ELF-1 (cell line): ENCODE data around the gene STAT1.

ENCODE experiments used
- DNase-seq: peaks from one replicate; pipeline ENCODE4 v3.0.0-alpha.2; 2016; ENCODE audit warnings: low read depth, low spot score

The STAT1 gene

DNA sequence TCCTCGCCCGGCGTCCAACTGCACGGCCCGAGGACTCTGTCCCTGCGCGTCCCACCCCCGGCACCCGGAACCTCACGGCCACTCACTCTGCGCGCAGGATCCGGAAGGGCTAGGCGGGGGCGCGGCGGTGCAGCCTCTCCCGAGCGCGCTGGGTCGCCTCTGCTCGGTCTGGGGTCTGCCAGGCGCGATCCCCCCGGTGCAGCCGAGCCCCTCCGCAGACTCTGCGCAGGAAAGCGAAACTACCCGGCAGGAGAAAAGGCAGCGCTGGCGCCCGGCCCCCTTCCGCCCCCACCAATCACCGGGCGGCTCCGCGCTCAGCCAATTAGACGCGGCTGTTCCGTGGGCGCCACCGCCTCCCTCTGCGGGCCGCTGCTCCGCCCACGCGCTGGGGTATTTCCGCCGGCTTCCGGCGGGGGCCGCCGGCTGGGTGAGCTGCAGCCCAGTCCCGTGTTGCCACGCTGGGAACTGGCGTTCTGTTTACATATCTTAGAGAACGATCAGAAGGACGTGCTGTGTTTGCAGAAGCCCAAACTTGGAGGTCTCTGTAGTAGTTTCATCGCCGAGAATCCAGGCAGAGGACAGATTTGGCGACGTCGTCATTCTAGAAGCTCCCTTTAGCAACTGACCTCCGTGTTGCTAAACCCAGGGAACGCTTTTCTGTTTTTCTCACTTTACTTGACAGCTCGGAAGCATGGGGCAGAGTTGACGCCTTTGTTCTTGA lies at the start of gene STAT1:
Gene STAT1, minus strand, starts transcription at position 240 of the 721 bp plus-strand sequence. CDS start 4,168 bp downstream, outside the sequence.
- DNase-seq = peak; percentile 97

DNA sequence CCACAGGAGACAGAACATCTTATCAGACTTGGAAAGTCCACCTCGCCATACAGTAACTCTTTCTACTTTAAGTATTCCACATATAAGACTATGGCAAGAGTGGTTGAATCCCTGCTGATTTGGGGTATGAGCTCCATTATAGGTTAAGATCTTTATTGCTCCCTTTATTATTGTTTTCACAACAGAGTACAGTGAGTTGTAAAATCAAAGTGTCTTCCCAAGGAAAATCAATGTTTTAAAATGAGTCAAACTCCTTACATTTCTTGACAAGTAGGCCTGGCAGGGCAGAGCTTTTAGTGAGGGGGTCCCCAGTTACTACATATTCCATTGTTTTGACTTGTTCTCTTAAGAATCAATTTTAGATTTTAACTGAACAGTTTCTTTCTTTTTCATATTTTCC lies 49.6 kb upstream of the STAT1 start:
- DNase-seq = no peak

DNA sequence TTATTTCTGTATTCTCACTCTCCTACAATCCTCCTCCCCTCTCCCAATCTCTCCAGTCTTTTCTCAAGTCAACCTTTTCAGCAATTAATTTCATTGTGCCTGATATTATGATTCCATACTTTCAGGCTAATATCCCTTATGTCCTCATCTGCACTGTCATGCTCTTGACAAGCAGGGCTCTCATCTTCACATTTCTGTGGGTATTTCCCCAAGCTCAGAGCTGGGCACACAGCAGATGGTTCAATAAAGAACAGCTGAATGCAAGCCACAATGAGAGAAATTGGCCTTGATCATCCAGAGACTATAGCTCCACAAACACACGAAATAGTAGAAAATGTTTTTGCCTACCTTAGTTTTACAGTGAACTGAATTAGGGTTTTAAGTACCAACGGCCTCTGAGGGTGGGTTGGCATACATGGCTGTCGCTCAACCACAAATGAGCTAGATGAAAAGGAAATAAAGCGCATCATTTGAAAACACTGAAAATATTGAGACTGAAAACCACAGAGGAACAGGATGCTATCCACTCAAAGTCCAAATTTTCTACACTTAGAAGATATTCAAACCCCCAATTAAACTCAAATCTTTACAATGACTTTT lies 47.5 kb upstream of the STAT1 start:
- no peak for DNase-seq

DNA sequence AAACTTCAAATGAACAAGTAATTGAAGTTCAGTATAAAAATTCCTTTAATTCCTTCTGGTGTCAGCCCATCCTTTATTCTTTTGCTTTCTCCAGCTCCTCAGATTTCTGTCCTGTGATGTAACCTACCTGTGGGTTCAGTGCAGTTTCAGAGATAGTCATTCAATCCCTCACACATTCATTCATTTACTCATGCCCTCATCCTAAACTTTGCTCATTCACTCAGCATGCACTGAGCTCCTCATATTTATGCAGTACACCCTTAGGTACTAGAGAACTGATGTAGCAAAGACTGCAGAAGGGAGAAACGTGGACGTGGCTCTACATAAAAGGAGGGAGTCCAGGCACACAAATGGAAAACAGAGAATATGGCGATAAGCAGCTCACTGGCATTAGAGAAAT lies 45.3 kb upstream of the STAT1 start:
- DNase-seq = no peak

DNA sequence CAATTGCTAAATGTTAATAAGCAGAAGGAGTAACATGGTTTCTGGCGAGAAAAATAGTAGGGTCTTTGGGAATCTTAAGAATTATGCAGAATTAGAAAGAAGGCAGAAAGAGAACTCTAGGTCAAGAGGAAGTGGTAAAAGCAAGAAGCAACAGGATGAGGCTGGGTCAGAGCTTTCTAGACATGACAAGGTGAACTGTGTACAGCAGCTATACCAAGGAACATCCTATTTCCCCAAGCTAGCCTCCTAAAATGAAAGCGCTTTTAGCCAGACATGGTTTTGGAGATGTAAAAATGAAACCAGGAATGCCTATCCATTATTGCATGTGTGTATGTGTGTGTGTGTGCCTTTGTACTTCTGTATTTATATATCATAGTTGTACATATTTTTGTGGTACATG lies 42.3 kb upstream of the STAT1 start:
- no peak for DNase-seq

DNA sequence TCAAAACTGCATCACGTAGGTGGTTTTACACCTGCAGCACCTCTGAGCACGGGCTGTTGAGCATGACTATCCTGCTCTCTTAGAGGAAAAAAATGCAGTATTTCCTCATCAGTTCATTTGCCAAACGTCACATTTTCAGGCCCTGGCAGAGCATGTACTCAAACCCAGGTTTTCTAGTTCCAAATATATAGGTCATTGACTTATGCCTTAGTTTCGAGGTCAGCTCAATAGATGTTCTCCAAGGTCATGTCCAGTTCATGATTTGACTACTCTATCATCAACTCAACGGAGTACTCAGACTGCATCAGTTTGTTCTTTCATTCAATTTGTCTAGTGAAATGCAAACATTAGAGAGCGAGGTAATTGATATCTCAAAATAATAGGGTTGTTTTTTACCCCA lies 39.3 kb upstream of the STAT1 start:
- DNase-seq = no peak

DNA sequence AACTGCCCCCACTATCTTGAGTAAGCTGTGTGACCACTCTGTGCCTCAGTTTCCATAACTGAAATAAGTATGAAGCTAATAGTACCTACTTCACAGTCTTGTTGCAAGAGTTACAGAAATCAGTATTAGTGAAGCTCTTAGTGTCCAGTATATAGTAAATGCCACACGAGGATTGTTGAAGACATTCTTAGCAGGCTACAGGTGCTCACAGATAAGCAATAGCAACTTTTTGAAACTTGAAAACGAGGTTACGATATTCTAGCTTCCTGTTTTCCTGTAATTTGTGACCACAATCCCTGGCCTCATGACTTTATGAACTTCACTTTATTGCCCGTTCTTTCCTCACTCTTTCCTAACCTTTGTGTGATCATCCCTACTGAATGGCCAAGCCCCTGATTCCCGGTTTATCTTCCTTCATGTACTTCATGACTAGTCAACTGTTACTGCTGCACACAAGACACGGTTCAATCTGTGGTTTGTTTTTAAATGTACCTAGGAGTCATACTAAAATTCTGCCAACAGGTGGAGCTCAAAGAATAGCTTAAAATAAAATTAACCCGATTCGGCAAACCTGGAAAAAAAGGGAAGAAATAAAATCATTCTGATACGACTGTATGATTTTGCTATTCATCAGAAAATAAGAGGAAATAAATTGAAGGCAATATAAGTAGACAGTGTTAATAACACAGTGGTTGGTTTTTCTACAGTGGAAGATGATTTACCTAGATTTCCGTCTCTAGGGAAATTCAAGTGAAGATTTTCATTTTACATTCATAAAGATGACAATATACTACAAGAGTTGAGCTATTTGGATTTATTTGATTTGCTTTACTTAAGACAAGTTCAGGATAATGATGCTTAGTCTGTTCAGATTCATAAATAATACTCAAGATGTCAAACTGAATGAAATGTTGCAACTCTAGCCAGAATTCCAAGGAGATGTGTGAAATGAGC lies 38.1 kb upstream of the STAT1 start:
- DNase-seq = no peak

DNA sequence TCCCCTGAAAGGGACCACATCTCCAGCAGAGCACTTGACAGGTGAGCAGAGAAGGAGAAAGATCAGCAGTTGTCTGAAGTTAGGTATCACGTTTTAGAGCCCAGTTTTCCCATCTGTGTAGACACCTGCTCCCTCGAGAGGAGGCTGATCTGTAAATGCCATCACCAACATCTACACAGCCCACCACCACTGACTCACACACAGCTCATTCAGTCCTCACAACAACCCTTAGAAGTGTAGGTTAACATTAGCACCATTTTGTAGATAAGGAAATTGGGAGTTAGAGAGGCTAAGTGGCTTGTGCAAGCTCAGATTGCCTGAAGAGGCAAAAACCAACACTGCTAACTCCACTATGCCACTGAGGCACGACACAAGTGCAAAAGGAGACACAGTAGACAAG lies 37.2 kb upstream of the STAT1 start:
- DNase-seq = no peak

DNA sequence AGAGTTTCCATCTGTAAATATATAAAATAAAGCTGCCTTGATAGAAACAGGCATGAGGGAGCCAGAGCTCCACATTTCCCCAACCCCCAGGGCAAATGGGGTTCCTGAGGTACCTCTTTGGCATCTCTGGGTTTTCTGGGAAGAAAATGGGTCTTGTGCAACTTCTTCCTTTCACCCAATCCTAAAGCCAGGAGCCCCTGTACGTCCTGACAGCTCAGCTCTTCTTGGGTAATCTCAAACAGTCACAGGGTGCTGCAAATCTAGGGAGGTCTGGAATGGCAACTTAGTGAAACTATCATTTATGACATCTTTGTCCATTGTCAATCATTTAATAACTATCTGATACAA lies 36.6 kb upstream of the STAT1 start:
- no peak for DNase-seq

DNA sequence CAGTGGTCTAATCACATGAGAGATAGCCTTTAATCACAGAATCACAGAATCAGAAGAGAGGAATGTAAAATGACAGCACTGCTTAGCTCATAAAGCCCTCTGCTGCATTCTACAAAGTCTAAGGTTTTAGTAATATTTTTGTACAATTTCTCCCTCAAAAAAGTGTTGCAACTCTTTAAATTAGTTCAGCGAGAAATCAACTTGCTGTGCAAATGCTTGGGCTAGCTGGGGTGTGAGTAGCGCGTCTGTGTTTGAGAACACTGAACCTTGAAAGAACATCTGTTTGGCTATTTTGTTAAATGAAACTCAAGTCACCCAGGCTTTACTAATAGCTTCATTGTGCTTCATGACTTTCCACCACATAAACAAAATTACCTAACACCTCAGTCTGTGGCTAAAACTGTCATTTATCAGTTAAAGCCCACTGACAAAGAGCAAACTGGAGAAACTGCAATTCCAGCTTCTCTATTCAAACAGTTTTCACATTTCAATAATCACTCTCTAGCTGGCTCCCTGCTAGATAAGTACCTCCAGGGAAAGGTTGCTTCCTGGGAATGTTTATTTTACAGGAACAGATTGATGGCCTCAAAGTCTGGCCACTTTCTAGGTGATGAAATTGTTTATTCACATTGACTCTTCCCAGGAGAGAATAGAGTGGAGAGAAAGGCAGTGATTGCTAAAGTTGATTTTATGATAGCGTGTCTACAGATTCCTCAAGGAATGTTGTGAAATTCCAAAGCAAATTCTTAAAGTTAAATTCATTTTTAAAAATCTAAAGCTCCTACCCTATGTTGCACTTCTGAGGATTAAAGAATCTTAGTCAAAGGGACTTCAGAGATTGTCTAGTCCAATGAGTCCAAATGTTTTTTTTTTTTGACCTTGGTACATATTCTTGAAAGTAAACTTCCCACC lies 36.0 kb upstream of the STAT1 start:
- DNase-seq = no peak

DNA sequence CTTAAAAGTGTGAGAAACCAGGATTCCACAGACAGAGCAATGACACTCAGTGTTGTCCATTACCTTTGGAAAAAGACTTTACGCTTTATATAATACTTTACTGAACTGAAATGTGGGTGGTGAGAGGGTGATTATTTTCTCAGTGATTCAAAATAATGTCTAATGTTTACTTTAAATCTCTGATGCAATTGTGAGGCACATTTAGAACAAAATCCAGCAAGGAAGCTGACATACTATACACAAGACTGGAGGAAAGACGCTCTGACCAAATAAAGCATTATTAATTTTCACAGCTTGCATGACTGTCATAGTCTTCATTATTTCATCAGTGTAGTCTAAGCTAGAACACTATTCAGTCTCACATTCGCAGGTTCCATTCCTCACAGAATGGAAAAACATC lies 34.1 kb upstream of the STAT1 start:
- DNase-seq = no peak

DNA sequence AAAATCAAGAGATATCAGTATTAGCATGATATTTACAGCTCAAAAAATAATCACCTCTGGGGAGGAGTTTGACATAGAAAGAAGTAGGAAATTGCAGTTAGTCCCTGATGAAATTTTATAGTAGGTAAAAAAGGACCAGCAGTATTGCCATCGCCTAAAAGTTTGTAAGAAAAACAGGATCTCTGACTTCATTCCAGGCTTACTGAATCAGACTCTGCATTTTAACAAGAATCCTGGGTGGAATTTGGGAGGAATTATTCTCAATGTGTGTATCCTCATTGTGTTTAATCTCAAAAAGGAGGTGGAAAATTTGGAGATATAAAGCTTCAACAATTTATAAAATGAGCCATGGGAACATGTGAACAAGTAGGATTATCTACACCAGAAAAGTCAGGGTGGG lies 31.2 kb upstream of the STAT1 start:
- no peak for DNase-seq

DNA sequence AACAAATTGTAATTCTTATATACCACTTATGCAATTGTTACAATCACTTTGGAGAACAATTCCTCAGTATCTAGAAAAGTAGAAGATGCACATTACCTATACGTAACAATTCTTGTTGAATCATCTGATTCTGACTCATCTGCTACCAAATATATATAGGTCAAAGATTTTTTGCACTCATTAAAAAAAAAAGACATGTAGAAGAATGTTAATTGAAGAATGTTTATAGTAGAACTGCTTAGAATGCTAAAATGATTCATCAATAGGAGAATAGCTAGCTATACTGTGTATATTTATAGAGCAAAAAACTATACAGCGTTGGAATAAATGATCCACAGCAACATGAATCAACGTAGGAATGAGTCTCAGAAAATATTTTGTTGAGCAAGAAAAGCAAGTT lies 29.5 kb upstream of the STAT1 start:
- DNase-seq = no peak

DNA sequence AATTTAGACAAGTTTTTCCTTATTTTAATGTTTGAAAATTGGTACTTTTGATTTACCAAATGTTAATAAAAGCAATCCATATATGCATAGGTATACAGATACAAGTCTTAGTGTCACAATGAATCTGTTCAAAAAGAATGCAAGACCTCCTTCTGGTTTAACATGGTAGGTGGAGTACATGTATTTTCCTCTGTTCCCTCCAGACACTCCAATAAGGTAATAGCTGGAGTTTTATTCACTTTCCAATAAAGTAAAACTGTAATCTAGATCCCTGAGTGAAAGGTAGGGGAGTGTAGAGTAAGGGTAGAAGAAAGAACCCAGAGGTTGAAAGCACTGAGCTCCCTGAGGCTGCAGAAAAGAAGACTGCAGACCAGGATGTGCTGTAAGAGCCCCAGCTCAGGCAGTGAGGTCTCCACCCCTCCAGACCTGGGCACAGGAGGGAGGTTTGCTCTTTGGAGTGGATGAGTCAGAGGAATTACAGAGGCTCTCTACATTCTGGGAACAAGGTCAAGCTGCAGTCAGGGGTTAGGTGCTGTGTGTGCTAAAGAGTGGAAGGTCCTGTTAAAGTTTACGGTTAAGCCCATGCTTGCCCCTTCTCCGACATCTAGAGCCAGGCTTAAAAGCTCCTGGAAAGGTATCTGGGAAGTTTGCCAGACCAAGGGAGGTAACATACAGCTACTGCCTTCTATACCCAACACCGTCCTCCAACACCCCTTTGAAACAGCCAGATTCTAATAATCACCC lies 27.6 kb upstream of the STAT1 start:
- DNase-seq = peak; percentile 65

DNA sequence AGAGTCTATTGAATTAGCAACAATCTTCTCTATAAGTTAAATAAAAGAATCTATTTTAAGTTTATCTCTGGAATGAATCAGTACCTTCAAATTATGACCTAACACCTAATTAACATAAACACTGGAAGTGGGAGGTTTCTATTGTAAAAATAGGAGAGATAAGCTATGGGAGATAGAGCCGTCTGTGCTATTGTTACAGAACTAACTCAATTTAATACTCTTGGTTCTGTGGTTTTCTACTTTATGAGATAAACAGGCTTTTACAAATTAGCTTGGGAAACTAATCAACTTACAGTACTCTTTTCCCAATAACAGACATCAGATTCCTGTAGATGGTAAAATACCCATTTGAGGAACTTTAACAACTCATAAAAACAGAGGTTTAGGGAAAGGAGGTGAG lies 25.6 kb upstream of the STAT1 start:
- no peak for DNase-seq

DNA sequence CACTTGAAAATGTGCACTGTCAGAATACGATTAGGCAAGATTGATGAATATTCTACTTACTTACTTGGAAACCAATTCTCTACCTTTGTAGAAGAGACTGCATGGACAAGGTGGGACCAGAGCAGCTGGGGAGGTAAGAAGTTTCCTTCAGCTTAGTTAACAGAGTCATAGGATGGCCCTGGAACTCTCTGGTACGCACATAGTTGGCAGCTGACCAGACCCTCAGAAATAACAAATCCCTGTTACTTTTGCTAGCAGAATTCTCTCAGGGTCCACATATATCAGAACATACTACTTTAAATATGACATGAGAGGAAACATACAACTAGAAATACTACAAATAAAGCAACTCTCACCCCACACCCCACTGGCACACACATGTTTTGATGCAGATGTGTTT lies 24.8 kb upstream of the STAT1 start:
- DNase-seq = no peak

DNA sequence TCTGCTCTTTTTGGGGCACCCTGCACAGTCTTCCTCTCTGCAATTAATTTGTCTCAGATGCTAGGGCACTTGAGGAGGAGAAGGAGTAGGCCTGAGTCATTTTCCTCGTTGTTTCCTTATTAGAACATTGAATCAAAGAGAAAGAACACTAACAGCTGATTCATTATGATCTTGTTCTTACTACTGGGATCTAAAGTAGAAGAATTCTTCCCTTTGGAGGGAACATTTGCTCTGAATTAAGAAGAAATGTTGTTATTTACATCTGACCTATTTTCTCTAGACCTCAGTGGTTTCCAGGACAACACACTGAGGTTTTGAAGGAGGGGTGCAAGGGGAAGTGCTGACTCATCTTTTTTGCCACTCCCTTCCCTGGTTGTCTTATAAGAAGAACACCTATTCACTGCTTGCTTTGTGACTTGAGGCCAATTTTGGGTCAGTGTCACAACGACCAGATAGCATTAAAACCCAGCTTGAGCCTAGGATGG lies 24.3 kb upstream of the STAT1 start:
- no peak for DNase-seq

DNA sequence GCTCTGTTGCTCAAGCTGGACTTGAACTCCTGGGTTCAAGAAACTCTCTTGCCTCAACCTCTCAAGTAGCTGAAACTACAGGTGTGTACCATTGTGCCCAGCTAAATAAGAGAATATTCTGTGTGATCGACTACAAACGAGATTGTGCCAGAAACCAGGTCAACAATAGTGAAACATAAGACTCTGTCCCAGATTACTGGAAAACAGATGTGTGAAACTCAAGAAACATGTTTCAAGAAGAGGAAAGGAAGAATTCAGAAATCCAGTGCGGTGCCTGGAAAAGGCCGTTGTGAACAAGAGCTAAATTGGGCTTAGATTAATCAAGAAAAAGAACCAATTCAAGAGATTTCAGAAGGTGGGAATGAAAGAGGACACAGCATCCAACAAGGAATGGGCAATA lies 23.4 kb upstream of the STAT1 start:
- no peak for DNase-seq

DNA sequence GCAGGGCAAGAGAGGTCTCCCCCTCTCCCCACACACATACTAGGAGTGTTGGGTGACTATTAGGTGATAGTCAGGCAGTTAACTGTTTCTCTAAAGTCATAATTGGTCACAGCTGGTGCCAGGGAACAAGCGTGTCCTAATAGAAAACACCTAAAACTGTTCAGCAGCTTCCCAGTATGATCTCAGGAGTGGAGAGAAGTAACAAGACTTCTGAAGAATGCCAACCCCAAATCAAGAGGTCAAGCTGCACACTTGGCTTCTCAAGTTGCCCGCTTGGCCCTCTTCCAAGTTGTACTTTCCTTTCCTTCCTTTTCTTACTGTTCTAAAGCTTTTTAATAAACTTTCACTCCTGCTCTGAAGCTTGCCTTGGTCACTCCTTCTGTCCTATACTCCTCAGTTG lies 22.4 kb upstream of the STAT1 start:
- DNase-seq = no peak

DNA sequence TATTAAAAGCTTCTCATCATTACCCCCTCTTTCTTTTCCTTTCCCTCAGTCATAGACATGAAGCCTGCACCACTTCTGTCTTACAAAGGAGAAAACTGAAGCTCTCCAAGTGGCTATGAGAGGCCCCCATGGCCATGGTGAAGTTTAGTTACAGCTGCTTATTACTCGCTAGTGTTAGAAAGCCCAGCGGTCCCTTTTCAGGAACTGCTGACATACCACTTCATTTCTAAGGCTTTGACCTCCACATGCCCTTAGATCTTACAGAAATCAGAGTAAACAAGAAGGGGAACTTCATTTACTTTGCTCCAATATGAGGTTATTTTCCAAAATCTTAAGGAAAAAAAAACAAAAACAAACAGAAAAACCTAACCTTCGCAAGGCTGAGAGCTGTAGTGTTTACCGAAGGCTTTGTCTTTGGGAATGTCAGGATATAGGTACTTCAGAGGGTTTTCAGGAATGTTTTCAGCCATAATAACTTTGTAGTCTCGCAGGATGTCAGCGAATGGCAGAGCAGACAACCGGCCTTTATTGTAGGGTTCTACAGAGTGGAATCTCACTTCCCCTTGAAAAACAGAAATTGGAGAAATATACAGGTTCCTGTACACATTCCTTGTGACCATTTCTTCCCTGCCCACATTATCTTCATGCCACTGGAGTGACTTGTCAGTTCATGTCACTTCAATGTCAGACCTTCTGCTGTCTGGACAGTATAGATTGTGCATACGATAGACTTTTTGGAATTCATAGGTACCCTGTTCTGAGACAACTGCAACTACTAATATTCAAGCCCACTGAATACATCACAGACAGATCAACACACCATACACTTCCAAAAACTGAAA lies 18.8 kb upstream of the STAT1 start:
- no peak for DNase-seq
